HCT116 (cell line): Measurements from ENCODE around the gene LNPEP. TPM values are rescaled to one million over a fixed set of nuclear protein-coding genes. Genes with fewer than 3 reads are reported as not detected.

Experiments used
- ATAC-seq: fragments of 200-7000 bp; cut with Tn5 transposase; 2 replicates; pipeline ENCODE4 v1.9.1; 2020; ENCODE audit warnings: mild to moderate bottlenecking, moderate library complexity
- BruUV-seq: library from RNA; stranded (reverse); fragments of 400-500 nt; replicated peaks from 2 replicates; lab custom pipeline; 2021; lab: Mats Ljungman, UMichigan
- CTCF ChIA-PET: fragments of 300-600 bp; sonication (Branson Sonifier 250); formaldehyde crosslinking; loops from one replicate; lab custom pipeline; 2021; ENCODE audit warnings: antibody characterized with exemption; lab: Charles Lee
- POLR2A ChIA-PET: fragments of 300-600, 350-600 bp; sonication (Branson Sonifier 250); formaldehyde crosslinking; loops from one replicate; lab custom pipeline; 2021; ENCODE audit warnings: antibody characterized with exemption; lab: Charles Lee
- RAD21 ChIA-PET, 2 experiments: fragments of 300-600 bp; sonication (Branson Sonifier 250); formaldehyde crosslinking; loops; one replicate each; lab custom pipeline; 2023; ENCODE audit warnings: low total read pairs in 2 of 2; ENCODE audit not compliant: uncharacterized antibody in 2 of 2, unreplicated experiment in 2 of 2, low non-redundant PET in 1 of 2; lab: Charles Lee
- DNase-seq: peaks from one replicate; pipeline ENCODE4 v3.0.0-alpha.2; 2010; ENCODE audit warnings: low read depth, low spot score
- H2AFZ ChIP-seq: fragments of 200-600 bp; shearing (Covaris generic), sonication (generic); 2 replicates; pipeline ENCODE4 v1.6.1; 2017; ENCODE audit warnings: low read depth, mixed run types, mixed read lengths, antibody characterized with exemption, low read length; ENCODE audit not compliant: poor library complexity, severe bottlenecking
- H3K27ac ChIP-seq: 2 replicates; pipeline ENCODE4 v1.5.1; 2012; ENCODE audit warnings: low read depth, low read length
- H3K27me3 ChIP-seq: fragments of 200-600 bp; sonication (generic); 2 replicates; pipeline ENCODE4 v1.6.1; 2016; ENCODE audit warnings: mixed run types, low read length, mixed read lengths; ENCODE audit not compliant: insufficient read depth
- H3K36me3 ChIP-seq, 2 experiments: fragments of 200-500 bp in 1 of 2; fragments of 200-600 bp in 1 of 2; sonication (Bioruptor generic) in 1 of 2; sonication (generic) in 1 of 2; 2 replicates each; pipeline versions ENCODE4 v1.5.1 to v1.6.1; 2014 to 2016; ENCODE audit warnings: low read length in 2 of 2, inconsistent platforms in 1 of 2, mixed read lengths in 1 of 2, mixed run types in 1 of 2; ENCODE audit not compliant: insufficient read depth in 2 of 2, control insufficient read depth in 1 of 2
- H3K4me1 ChIP-seq, 2 experiments: fragments of 200-600 bp in 1 of 2; sonication (generic) in 1 of 2; 2 replicates each; pipeline versions ENCODE4 v1.5.1 to v1.6.1; 2012 to 2017; ENCODE audit warnings: low read length in 2 of 2, inconsistent platforms in 1 of 2, mild to moderate bottlenecking in 1 of 2, mixed read lengths in 1 of 2, mixed run types in 1 of 2, moderate library complexity in 1 of 2; ENCODE audit not compliant: insufficient read depth in 2 of 2, control insufficient read depth in 1 of 2
- H3K4me2 ChIP-seq: fragments of 200-600 bp; sonication (generic); 2 replicates; pipeline ENCODE4 v1.6.1; 2017; ENCODE audit warnings: mixed run types, low read length, mixed read lengths
- H3K4me3 ChIP-seq, 2 experiments: fragments of 200-600 bp in 1 of 2; sonication (generic) in 1 of 2; replicated peaks in 1 of 2; 2 replicates each; pipeline ENCODE4 v1.5.1; 2011 to 2016; ENCODE audit warnings: low read length in 2 of 2, control low read depth in 1 of 2, low read depth in 1 of 2, mild to moderate bottlenecking in 1 of 2, mixed read lengths in 1 of 2, mixed run types in 1 of 2
- H3K79me2 ChIP-seq: fragments of 200-600 bp; sonication (generic); 2 replicates; pipeline ENCODE4 v1.6.1; 2017; ENCODE audit warnings: mild to moderate bottlenecking, mixed run types, low read length, moderate library complexity, mixed read lengths; ENCODE audit not compliant: insufficient read depth
- H3K9ac ChIP-seq: fragments of 200-600 bp; sonication (generic); 2 replicates; pipeline ENCODE4 v1.6.1; 2016; ENCODE audit warnings: low read length, mixed read lengths
- H3K9me2 ChIP-seq: fragments of 200-600 bp; sonication (generic), shearing (Covaris generic); 2 replicates; pipeline ENCODE4 v1.6.1; 2017; ENCODE audit warnings: mixed run types, mild to moderate bottlenecking, moderate library complexity; ENCODE audit not compliant: insufficient read depth
- H3K9me3 ChIP-seq, 2 experiments: fragments of 200-500 bp in 1 of 2; fragments of 200-600 bp in 1 of 2; sonication (Bioruptor generic) in 1 of 2; sonication (generic) in 1 of 2; 2 replicates each; pipeline ENCODE4 v1.6.1; 2014 to 2017; ENCODE audit warnings: low read length in 2 of 2, mixed read lengths in 2 of 2, inconsistent platforms in 1 of 2, low read depth in 1 of 2, mild to moderate bottlenecking in 1 of 2, mixed run types in 1 of 2, moderate library complexity in 1 of 2; ENCODE audit not compliant: control insufficient read depth in 1 of 2, insufficient read depth in 1 of 2
- H4K20me1 ChIP-seq: fragments of 200-600 bp; sonication (generic), shearing (Covaris generic); 2 replicates; pipeline ENCODE4 v1.6.1; 2017; ENCODE audit warnings: mixed run types, mild to moderate bottlenecking, moderate library complexity; ENCODE audit not compliant: insufficient read depth
- CEBPB ChIP-seq: IDR thresholded peaks from 2 replicates; pipeline ENCODE4 v1.6.1; 2012; ENCODE audit warnings: low read depth
- EZH2 ChIP-seq: fragments of 200-600 bp; sonication (generic); IDR thresholded peaks from 2 replicates; pipeline ENCODE4 v1.6.1; 2017; ENCODE audit warnings: antibody characterized with exemption, mixed run types
- EZH2phosphoT487 ChIP-seq: fragments of 200-600 bp; IDR thresholded peaks from 2 replicates; pipeline ENCODE4 v1.6.1; 2018; ENCODE audit warnings: antibody characterized with exemption, borderline replicate concordance
- FOSL1 ChIP-seq: IDR thresholded peaks from 2 replicates; pipeline ENCODE4 v1.6.1; 2012; ENCODE audit warnings: low read depth
- POLR2A ChIP-seq: IDR thresholded peaks from 2 replicates; pipeline ENCODE4 v1.7.0; 2011; ENCODE audit warnings: borderline replicate concordance; ENCODE audit not compliant: insufficient read depth, insufficient read length; ENCODE audit errors: extremely low read depth
- POLR2AphosphoS5 ChIP-seq: IDR thresholded peaks from 2 replicates; pipeline ENCODE4 v1.6.1; 2011; ENCODE audit warnings: mild to moderate bottlenecking, low read depth, low read length, moderate library complexity
- RAD21 ChIP-seq: IDR thresholded peaks from 2 replicates; pipeline ENCODE4 v1.6.1; 2012; ENCODE audit warnings: low read depth, mild to moderate bottlenecking
- REST ChIP-seq: IDR thresholded peaks from 2 replicates; pipeline ENCODE4 v1.6.1; 2012; ENCODE audit warnings: low read depth
- SP1 ChIP-seq: IDR thresholded peaks from 2 replicates; pipeline ENCODE4 v1.6.1; 2012; ENCODE audit warnings: low read depth
- SRF ChIP-seq: IDR thresholded peaks from 2 replicates; pipeline ENCODE4 v1.6.1; 2012; ENCODE audit warnings: low read depth
- YY1 ChIP-seq: IDR thresholded peaks from 2 replicates; pipeline ENCODE4 v1.6.1; 2011; ENCODE audit warnings: low read length, low read depth, moderate library complexity, mild to moderate bottlenecking; ENCODE audit not compliant: insufficient replicate concordance; ENCODE audit errors: extremely low read depth
- ZFX ChIP-seq: fragments of 450-650 bp; IDR thresholded peaks from 2 replicates; pipeline ENCODE4 v1.6.1; 2017
- ZNF274 ChIP-seq: fragments of 200-500 bp; sonication (Bioruptor generic); IDR thresholded peaks from 2 replicates; pipeline ENCODE4 v1.6.1; 2014; ENCODE audit warnings: mild to moderate bottlenecking, low read depth, low read length, inconsistent platforms
- intact Hi-C: fragments of 100-400 bp; cut with micrococcal nuclease; formaldehyde crosslinking; loops from 2 replicates; pipeline ENCODE4 v1.10.0; 2022
- total RNA-seq: library from RNA; stranded (reverse); gene quantifications from one replicate; pipeline ENCODE4 v1.2.1, GENCODE V29; 2021; ENCODE audit not compliant: unreplicated experiment
- TF ChIP-seq, protein P1 (sequence below): IDR thresholded peaks from 2 replicates; pipeline ENCODE4 v1.6.1; 2011; ENCODE audit warnings: mild to moderate bottlenecking, low read length, moderate library complexity; ENCODE audit not compliant: insufficient replicate concordance; ENCODE audit errors: extremely low read depth

The LNPEP gene
- total RNA-seq, 1 experiment from 2014 or later, result 14.9 TPM

DNA sequence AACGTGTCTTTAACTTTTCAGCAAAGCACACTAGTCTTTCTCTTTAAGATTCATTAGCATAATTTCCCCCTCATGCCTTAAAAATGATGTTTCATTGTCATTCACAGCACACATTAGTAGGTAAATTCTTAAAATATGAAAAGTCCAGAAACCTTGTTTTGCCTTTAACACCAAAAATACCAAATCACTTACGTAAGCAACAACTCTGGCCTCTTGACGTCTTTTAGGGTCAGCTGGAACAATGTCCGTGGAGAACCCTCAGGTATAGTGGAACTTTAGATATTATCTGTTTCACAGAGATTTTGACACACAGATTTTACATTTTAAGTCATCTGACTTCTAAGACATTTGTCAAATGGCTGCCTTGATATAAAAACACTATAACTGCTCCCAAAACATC is 30.9 kb downstream of the LNPEP start:
- POLR2A ChIA-PET, result no interaction called here
- H3K9ac ChIP-seq, result no peak overlapping the region
- H3K4me3 ChIP-seq, result no peak overlapping the region
- peaks cover 12% of the 10 kb centered on the region for H3K79me2 ChIP-seq
- no peaks in the 10 kb centered on the region for H3K9me3 ChIP-seq
- DNase-seq, result no peak
- H3K9me2 ChIP-seq, result no peaks in the 10 kb centered on the region
- no peak overlapping the region for H2AFZ ChIP-seq
- TF ChIP-seq SRF (no peak), YY1 (no peak), EZH2phosphoT487 (no peak), POLR2A (no peak), FOSL1 (no peak), POLR2AphosphoS5 (no peak), SP1 (no peak), EZH2 (no peak), ZNF274 (no peak), ZFX (no peak), CEBPB (no peak), RAD21 (no peak), REST (no peak)
- TF ChIP-seq, protein P1, sequence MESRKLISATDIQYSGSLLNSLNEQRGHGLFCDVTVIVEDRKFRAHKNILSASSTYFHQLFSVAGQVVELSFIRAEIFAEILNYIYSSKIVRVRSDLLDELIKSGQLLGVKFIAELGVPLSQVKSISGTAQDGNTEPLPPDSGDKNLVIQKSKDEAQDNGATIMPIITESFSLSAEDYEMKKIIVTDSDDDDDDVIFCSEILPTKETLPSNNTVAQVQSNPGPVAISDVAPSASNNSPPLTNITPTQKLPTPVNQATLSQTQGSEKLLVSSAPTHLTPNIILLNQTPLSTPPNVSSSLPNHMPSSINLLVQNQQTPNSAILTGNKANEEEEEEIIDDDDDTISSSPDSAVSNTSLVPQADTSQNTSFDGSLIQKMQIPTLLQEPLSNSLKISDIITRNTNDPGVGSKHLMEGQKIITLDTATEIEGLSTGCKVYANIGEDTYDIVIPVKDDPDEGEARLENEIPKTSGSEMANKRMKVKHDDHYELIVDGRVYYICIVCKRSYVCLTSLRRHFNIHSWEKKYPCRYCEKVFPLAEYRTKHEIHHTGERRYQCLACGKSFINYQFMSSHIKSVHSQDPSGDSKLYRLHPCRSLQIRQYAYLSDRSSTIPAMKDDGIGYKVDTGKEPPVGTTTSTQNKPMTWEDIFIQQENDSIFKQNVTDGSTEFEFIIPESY, result no peak
- RAD21 ChIA-PET, result interaction anchor here in 1 of 2 experiments (0.7 kb wide), 1 partner anchor 182 kb away, joined by 4 read pairs; no protein-coding TSS in a partner anchor
- no peaks in the 10 kb centered on the region for H3K27me3 ChIP-seq
- no TSS peak for BruUV-seq
- peaks cover 20 to 21% of the 10 kb centered on the region in 2 experiments for H3K4me1 ChIP-seq
- H3K36me3 ChIP-seq, result no peaks in the 10 kb centered on the region
- H4K20me1 ChIP-seq, result no peaks in the 10 kb centered on the region
- no peak for ATAC-seq
- no peak overlapping the region for H3K27ac ChIP-seq
- CTCF ChIA-PET, result no interaction called here
- H3K4me2 ChIP-seq, result no peak overlapping the region
- intact Hi-C loops, result no loop called here
